ENCODE data around the gene RASSF4.

RASSF4 gene

GRCh38 chr10:44959247-44960087, at the start of gene RASSF4:
RASSF4 (plus strand) TSS chr10:44959802; CDS start chr10:44970203, 10,401 bp downstream.
- DNase-seq (ENCODE audit: low read depth) = peak; percentile 27
- in situ Hi-C loops (cut with HindIII; ENCODE audit: low sequenced_read_pairs) = loop anchor here (5.0 kb wide), 1 partner anchor 43 kb away; the partner anchor contains the start of gene ZNF22
- no peak for TF ChIP-seq CTCF (IDR thresholded peaks at IDR 0.05; ENCODE audit: low read depth, low read length, missing control alignments)
- peak within 1 kb of the TSS; percentile 78 for H3K4me3 ChIP-seq (ENCODE audit: low read depth, low read length)

- no peak for DNase-seq (ENCODE audit: low read depth)
- no peak overlapping the region for H3K4me3 ChIP-seq (ENCODE audit: low read depth, low read length)
- TF ChIP-seq CTCF (IDR thresholded peaks at IDR 0.05; ENCODE audit: low read depth, low read length, missing control alignments) = no peak
- in situ Hi-C loops (cut with HindIII; ENCODE audit: low sequenced_read_pairs) = no loop called here
Measured at GRCh38 chr10:44909910-44910309, 49.7 kb upstream of the RASSF4 start.

GRCh38 chr10:44910602-44911001, 49.0 kb upstream of the RASSF4 start:
- in situ Hi-C loops (cut with HindIII; ENCODE audit: low sequenced_read_pairs) = no loop called here
- TF ChIP-seq CTCF (IDR thresholded peaks at IDR 0.05; ENCODE audit: low read depth, low read length, missing control alignments) = no peak
- no peak overlapping the region for H3K4me3 ChIP-seq (ENCODE audit: low read depth, low read length)
- DNase-seq (ENCODE audit: low read depth) = no peak

GRCh38 chr10:44911081-44911540, 48.5 kb upstream of the RASSF4 start, which contains the start of gene TMEM72:
TMEM72 (plus strand) TSS chr10:44911337; CDS start chr10:44911513, 176 bp downstream.
- in situ Hi-C loops (cut with HindIII; ENCODE audit: low sequenced_read_pairs) = no loop called here
- TF ChIP-seq CTCF (IDR thresholded peaks at IDR 0.05; ENCODE audit: low read depth, low read length, missing control alignments) = no peak
- H3K4me3 ChIP-seq (ENCODE audit: low read depth, low read length) = no peak within 1 kb of the TSS
- no peak for DNase-seq (ENCODE audit: low read depth)

GRCh38 chr10:44911951-44912350, 47.7 kb upstream of the RASSF4 start:
- in situ Hi-C loops (cut with HindIII; ENCODE audit: low sequenced_read_pairs) = no loop called here
- H3K4me3 ChIP-seq (ENCODE audit: low read depth, low read length) = no peak overlapping the region
- no peak for DNase-seq (ENCODE audit: low read depth)
- no peak for TF ChIP-seq CTCF (IDR thresholded peaks at IDR 0.05; ENCODE audit: low read depth, low read length, missing control alignments)

GRCh38 chr10:44913350-44914081, 46.1 kb upstream of the RASSF4 start:
- no peak overlapping the region for H3K4me3 ChIP-seq (ENCODE audit: low read depth, low read length)
- no peak for TF ChIP-seq CTCF (IDR thresholded peaks at IDR 0.05; ENCODE audit: low read depth, low read length, missing control alignments)
- no peak for DNase-seq (ENCODE audit: low read depth)

More at GRCh38 chr10:44913350-44914081, 46.1 kb upstream of the RASSF4 start:
- in situ Hi-C loops (cut with HindIII; ENCODE audit: low sequenced_read_pairs) = no loop called here
